Peyer's patch (tissue), 4 donors: ENCODE measurements around the gene OR1L8.

ENCODE experiments used
- POLR2A ChIP-seq, 2 donors: fragments of 450-650 bp; IDR thresholded peaks; one replicate each; pipeline ENCODE4 v1.5.1; 2017; ENCODE audit warnings: antibody characterized with exemption in 2 of 2, mild to moderate bottlenecking in 2 of 2, moderate library complexity in 2 of 2
- TF ChIP-seq, protein P1 (sequence below), 6 experiments: fragments of 450-650 bp in 4 of 6; fragments of 200-600 bp in 2 of 6; sonication (generic) in 1 of 6; IDR thresholded peaks; one replicate each; pipeline ENCODE4 v1.5.1; 2017 to 2019; ENCODE audit warnings: antibody characterized with exemption in 6 of 6, mild to moderate bottlenecking in 3 of 6, moderate library complexity in 1 of 6

DNA sequence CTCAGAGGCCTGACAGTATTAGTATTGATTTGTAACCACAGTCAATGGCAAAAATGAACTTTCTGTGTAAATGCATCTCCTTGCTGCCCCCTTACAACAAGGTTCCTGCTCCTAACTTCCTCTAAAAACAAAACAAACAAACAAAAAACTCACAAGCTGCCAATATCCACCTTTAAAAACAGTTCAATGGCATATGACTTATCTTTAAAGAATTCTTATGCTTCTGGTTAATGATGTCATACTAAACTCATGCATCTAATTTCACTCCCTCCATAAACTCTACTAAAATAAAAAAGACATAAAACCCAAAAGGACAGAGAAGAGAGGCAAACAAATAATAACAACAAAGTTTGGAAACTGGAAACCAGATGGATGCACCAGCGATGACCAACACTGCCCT, 47.0 kb downstream of the OR1L8 start:
- no peak for TF ChIP-seq POLR2A (IDR thresholded peaks at IDR 0.05)
- TF ChIP-seq, protein P1, sequence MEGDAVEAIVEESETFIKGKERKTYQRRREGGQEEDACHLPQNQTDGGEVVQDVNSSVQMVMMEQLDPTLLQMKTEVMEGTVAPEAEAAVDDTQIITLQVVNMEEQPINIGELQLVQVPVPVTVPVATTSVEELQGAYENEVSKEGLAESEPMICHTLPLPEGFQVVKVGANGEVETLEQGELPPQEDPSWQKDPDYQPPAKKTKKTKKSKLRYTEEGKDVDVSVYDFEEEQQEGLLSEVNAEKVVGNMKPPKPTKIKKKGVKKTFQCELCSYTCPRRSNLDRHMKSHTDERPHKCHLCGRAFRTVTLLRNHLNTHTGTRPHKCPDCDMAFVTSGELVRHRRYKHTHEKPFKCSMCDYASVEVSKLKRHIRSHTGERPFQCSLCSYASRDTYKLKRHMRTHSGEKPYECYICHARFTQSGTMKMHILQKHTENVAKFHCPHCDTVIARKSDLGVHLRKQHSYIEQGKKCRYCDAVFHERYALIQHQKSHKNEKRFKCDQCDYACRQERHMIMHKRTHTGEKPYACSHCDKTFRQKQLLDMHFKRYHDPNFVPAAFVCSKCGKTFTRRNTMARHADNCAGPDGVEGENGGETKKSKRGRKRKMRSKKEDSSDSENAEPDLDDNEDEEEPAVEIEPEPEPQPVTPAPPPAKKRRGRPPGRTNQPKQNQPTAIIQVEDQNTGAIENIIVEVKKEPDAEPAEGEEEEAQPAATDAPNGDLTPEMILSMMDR (IDR thresholded peaks at IDR 0.05), result no peak
